IMR-90 (cell line): ENCODE measurements around the gene TEAD2. TPM values are rescaled to one million over a fixed set of nuclear protein-coding genes. Genes with fewer than 3 reads are reported as not detected.

Source experiments
- ATAC-seq: fragments of 200-7000 bp; cut with Tn5 transposase; 2 replicates; pipeline ENCODE4 v1.9.1; 2020; ENCODE audit warnings: low read depth, mild to moderate bottlenecking, moderate library complexity
- BruUV-seq: library from RNA; stranded (reverse); fragments of 400-500 nt; replicated peaks from 2 replicates; lab custom pipeline; 2021; lab: Mats Ljungman, UMichigan
- CTCF ChIA-PET: fragments of 300-600 bp; formaldehyde crosslinking; extraction: SDS; loops from one replicate; lab custom pipeline; 2021; ENCODE audit warnings: antibody characterized with exemption; lab: Yijun Ruan, JAX
- POLR2A ChIA-PET: fragments of 300-600 bp; sonication (Branson Sonifier 250); formaldehyde crosslinking; loops from one replicate; lab custom pipeline; 2022; ENCODE audit warnings: antibody characterized with exemption; ENCODE audit not compliant: unreplicated experiment; lab: Charles Lee
- DNase-seq: peaks from one replicate; pipeline ENCODE4 v3.0.0; 2013
- H2AFZ ChIP-seq: replicated peaks from 2 replicates; pipeline ENCODE3; 2013; ENCODE audit warnings: low read length, mild to moderate bottlenecking; ENCODE audit not compliant: poor library complexity
- H2AK5ac ChIP-seq: 2 replicates; pipeline ENCODE4 v1.6.1; 2013; ENCODE audit warnings: low read depth, low read length, inconsistent platforms
- H2AK9ac ChIP-seq: replicated peaks from 2 replicates; pipeline ENCODE3; 2013; ENCODE audit warnings: mild to moderate bottlenecking, low read depth, low read length, moderate library complexity; ENCODE audit not compliant: poor library complexity
- H2BK120ac ChIP-seq: 2 replicates; pipeline ENCODE4 v1.6.1; 2013; ENCODE audit warnings: low read depth, low read length, inconsistent platforms
- H2BK15ac ChIP-seq: 3 replicates; pipeline ENCODE4 v1.6.1; 2013; ENCODE audit warnings: low read depth, low read length, inconsistent platforms
- H2BK20ac ChIP-seq: 2 replicates; pipeline ENCODE4 v1.6.1; 2013; ENCODE audit warnings: low read depth, mild to moderate bottlenecking, inconsistent platforms, low read length, moderate library complexity
- H2BK5ac ChIP-seq: 2 replicates; pipeline ENCODE4 v1.6.1; 2013; ENCODE audit warnings: mild to moderate bottlenecking, low read depth, low read length, inconsistent platforms; ENCODE audit not compliant: poor library complexity, severe bottlenecking
- H3K14ac ChIP-seq: replicated peaks from 2 replicates; pipeline ENCODE4 v1.6.1; 2013; ENCODE audit warnings: low read depth, low read length, inconsistent platforms
- H3K18ac ChIP-seq: 2 replicates; pipeline ENCODE4 v1.6.1; 2013; ENCODE audit warnings: low read depth, low read length, control low read depth
- H3K23ac ChIP-seq: 2 replicates; pipeline ENCODE4 v1.6.1; 2013; ENCODE audit warnings: low read depth, low read length, inconsistent platforms
- H3K27ac ChIP-seq: 2 replicates; pipeline ENCODE4 v1.5.1; 2013; ENCODE audit warnings: mild to moderate bottlenecking, control low read depth, low read length; ENCODE audit not compliant: insufficient read depth
- H3K27me3 ChIP-seq: 2 replicates; pipeline ENCODE4 v1.6.1; 2013; ENCODE audit warnings: low read length; ENCODE audit not compliant: control insufficient read depth, insufficient read depth
- H3K36me3 ChIP-seq: 2 replicates; pipeline ENCODE4 v1.6.1; 2013; ENCODE audit warnings: low read length, mixed read lengths; ENCODE audit not compliant: control insufficient read depth, insufficient read depth
- H3K4ac ChIP-seq: 2 replicates; pipeline ENCODE4 v1.6.1; 2013; ENCODE audit warnings: low read depth, low read length, inconsistent platforms
- H3K4me1 ChIP-seq: 2 replicates; pipeline ENCODE4 v1.6.1; 2013; ENCODE audit warnings: low read length, mixed read lengths; ENCODE audit not compliant: control insufficient read depth, insufficient read depth
- H3K4me2 ChIP-seq: 2 replicates; pipeline ENCODE4 v1.6.1; 2013; ENCODE audit warnings: low read depth, mild to moderate bottlenecking, control low read depth, low read length, moderate library complexity
- H3K4me3 ChIP-seq: 2 replicates; pipeline ENCODE4 v1.5.1; 2013; ENCODE audit warnings: low read depth, mild to moderate bottlenecking, control low read depth, low read length, moderate library complexity; ENCODE audit not compliant: insufficient read depth
- H3K56ac ChIP-seq: 2 replicates; pipeline ENCODE4 v1.6.1; 2013; ENCODE audit warnings: low read length, inconsistent platforms; ENCODE audit not compliant: insufficient read depth; ENCODE audit errors: extremely low read depth
- H3K79me1 ChIP-seq, 2 experiments: 2 replicates each; pipeline ENCODE4 v1.6.1; 2013; ENCODE audit warnings: low read length in 2 of 2, inconsistent platforms in 1 of 2, low read depth in 1 of 2
- H3K9ac ChIP-seq: 2 replicates; pipeline ENCODE4 v1.6.1; 2013; ENCODE audit warnings: low read depth, low read length, control low read depth
- H3K9me1 ChIP-seq: 2 replicates; pipeline ENCODE4 v1.6.1; 2013; ENCODE audit warnings: low read length, inconsistent platforms; ENCODE audit not compliant: insufficient read depth
- H3K9me3 ChIP-seq: 2 replicates; pipeline ENCODE4 v1.6.1; 2013; ENCODE audit warnings: low read length; ENCODE audit not compliant: control insufficient read depth, insufficient read depth
- H4K20me1 ChIP-seq: 2 replicates; pipeline ENCODE4 v1.6.1; 2013; ENCODE audit warnings: low read length, inconsistent platforms; ENCODE audit not compliant: insufficient read depth
- H4K5ac ChIP-seq: 2 replicates; pipeline ENCODE4 v1.6.1; 2013; ENCODE audit warnings: mild to moderate bottlenecking, low read depth, low read length, control low read depth
- H4K8ac ChIP-seq, 2 experiments: 2 replicates each; pipeline ENCODE4 v1.6.1; 2013; ENCODE audit warnings: low read depth in 2 of 2, low read length in 2 of 2, control low read depth in 1 of 2, inconsistent platforms in 1 of 2
- H4K91ac ChIP-seq: 2 replicates; pipeline ENCODE4 v1.6.1; 2013; ENCODE audit warnings: low read depth, low read length, inconsistent platforms; ENCODE audit not compliant: insufficient read depth
- BHLHE40 ChIP-seq: fragments of 150-350 bp; IDR thresholded peaks from 2 replicates; pipeline ENCODE4 v1.6.1; 2016; ENCODE audit warnings: mild to moderate bottlenecking, low read depth, low read length
- CEBPB ChIP-seq: IDR thresholded peaks from 2 replicates; pipeline ENCODE4 v1.6.1; 2012; ENCODE audit warnings: low read depth, low read length, improper control_type of control experiment
- CHD1 ChIP-seq: IDR thresholded peaks from 2 replicates; pipeline ENCODE4 v1.6.1; 2012; ENCODE audit warnings: low read depth, low read length, improper control_type of control experiment
- ELK1 ChIP-seq: fragments of 150-350 bp; IDR thresholded peaks from 2 replicates; pipeline ENCODE4 v1.6.1; 2016; ENCODE audit warnings: low read depth, mild to moderate bottlenecking, low read length, moderate library complexity, borderline replicate concordance
- FOS ChIP-seq: fragments of 150-350 bp; IDR thresholded peaks from 2 replicates; pipeline ENCODE4 v1.6.1; 2016; ENCODE audit warnings: low read depth, low read length
- MAFK ChIP-seq: IDR thresholded peaks from 2 replicates; pipeline ENCODE4 v1.6.1; 2012; ENCODE audit warnings: low read depth, low read length, improper control_type of control experiment
- MAZ ChIP-seq: IDR thresholded peaks from 2 replicates; pipeline ENCODE4 v1.6.1; 2012; ENCODE audit warnings: low read depth, mild to moderate bottlenecking, low read length, improper control_type of control experiment, moderate library complexity, borderline replicate concordance
- MXI1 ChIP-seq: IDR thresholded peaks from 2 replicates; pipeline ENCODE4 v1.6.1; 2012; ENCODE audit warnings: low read depth, mild to moderate bottlenecking, low read length, moderate library complexity, borderline replicate concordance
- NFE2L2 ChIP-seq: fragments of 150-350 bp; IDR thresholded peaks from 2 replicates; pipeline ENCODE4 v1.6.1; 2016; ENCODE audit warnings: low read depth, mild to moderate bottlenecking, low read length
- POLR2A ChIP-seq: IDR thresholded peaks from 2 replicates; pipeline ENCODE4 v1.6.1; 2012; ENCODE audit warnings: mild to moderate bottlenecking, low read depth, low read length
- RAD21 ChIP-seq: IDR thresholded peaks from 2 replicates; pipeline ENCODE4 v1.6.1; 2012; ENCODE audit warnings: low read length, improper control_type of control experiment
- RCOR1 ChIP-seq: IDR thresholded peaks from 2 replicates; pipeline ENCODE4 v1.6.1; 2012; ENCODE audit warnings: mild to moderate bottlenecking, low read length, improper control_type of control experiment; ENCODE audit not compliant: insufficient replicate concordance
- RFX5 ChIP-seq: IDR thresholded peaks from 2 replicates; pipeline ENCODE4 v1.8.0; 2012; ENCODE audit warnings: low read depth, mild to moderate bottlenecking, low read length, moderate library complexity
- SMC3 ChIP-seq: fragments of 150-350 bp; IDR thresholded peaks from 2 replicates; pipeline ENCODE4 v1.6.1; 2016; ENCODE audit warnings: low read depth, mild to moderate bottlenecking, antibody characterized with exemption, low read length, moderate library complexity
- USF2 ChIP-seq: fragments of 150-350 bp; IDR thresholded peaks from 2 replicates; pipeline ENCODE4 v1.6.1; 2017; ENCODE audit warnings: mild to moderate bottlenecking, antibody characterized with exemption, low read length, low read depth
- WGBS, 2 experiments: methylation state at CpG; one replicate each; pipeline versions ENCODE4 v1.1.5 to v1.1.7; 2013; ENCODE audit warnings: missing lambda C conversion rate in 2 of 2; ENCODE audit not compliant: insufficient read length in 1 of 2; ENCODE audit errors: extremely low coverage in 2 of 2; 5-methylcytosine and 5-hydroxymethylcytosine counted together
- dilution Hi-C: fragments of 300-500 bp; cut with HindIII; formaldehyde crosslinking; loops from one replicate; pipeline ENCODE4 v1.14.3; 2018; ENCODE audit warnings: low sequenced_read_pairs; ENCODE audit not compliant: unreplicated experiment
- in situ Hi-C: fragments of 300-500 bp; cut with MboI; formaldehyde crosslinking; loops from 3 replicates; pipeline ENCODE4 v1.14.3; 2019; ENCODE audit warnings: low sequenced_read_pairs, inconsistent platforms, mixed read lengths
- intact Hi-C: fragments of 100-400 bp; cut with micrococcal nuclease; formaldehyde crosslinking; loops from 2 replicates; pipeline ENCODE4 v1.10.0; 2022
- polyA plus RNA-seq, 3 experiments: library from polyadenylated mRNA; depleted of rRNA; stranded (reverse); fragments of >200 nt; gene quantifications; 2 replicates each; pipeline ENCODE4 v1.2.3, GENCODE V29; 2012; ENCODE audit warnings: low replicate concordance in 1 of 3
- total RNA-seq: library from RNA; depleted of rRNA; stranded (reverse); fragments of >200 nt; gene quantifications from 2 replicates; pipeline ENCODE4 v1.2.3, GENCODE V29; 2012
- TF ChIP-seq, protein P1 (sequence below): conservative IDR thresholded peaks from 2 replicates; pipeline ENCODE4 v1.5.1; 2012; ENCODE audit warnings: mild to moderate bottlenecking, low read depth, low read length, improper control_type of control experiment

The TEAD2 gene
- total and polyA plus RNA-seq, 2 of the 4 experiments (the other 2 are of a cell fraction) = 30.8 to 33.6 TPM

DNA sequence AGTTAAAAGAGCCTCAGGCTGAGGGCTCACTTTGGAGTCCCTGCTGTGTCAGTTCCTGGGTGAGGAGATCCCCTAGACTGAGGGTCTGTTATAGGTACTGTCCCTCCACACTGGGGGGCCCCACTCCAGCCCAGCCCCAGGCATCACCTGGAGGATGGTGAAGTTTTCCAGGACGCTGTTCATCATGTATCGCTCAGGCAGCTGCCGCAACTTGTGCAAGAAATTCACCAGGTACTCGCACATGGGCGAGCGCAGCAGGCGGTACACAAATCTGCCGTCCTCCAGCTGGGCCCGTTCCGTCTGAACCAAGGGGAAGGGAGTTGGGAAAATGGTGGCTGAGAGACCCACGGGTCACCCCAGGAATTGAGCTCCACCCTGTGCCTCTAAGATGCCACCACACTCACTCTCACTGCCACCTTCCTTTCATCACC is 19.9 kb downstream of the TEAD2 start:
- no peaks in the 10 kb centered on the region for H3K4me1 ChIP-seq
- TF ChIP-seq FOS = no peak
- no peak for TF ChIP-seq RCOR1
- no peak for TF ChIP-seq RAD21
- no peak for TF ChIP-seq MAFK
- TF ChIP-seq ELK1 = no peak
- no peak for TF ChIP-seq CHD1
- no peak for TF ChIP-seq CEBPB
- TF ChIP-seq RFX5 = no peak
- no peak for TF ChIP-seq BHLHE40
- TF ChIP-seq POLR2A = no peak
- no peak for TF ChIP-seq NFE2L2
- no peak for TF ChIP-seq USF2
- no peak for TF ChIP-seq MAZ
- TF ChIP-seq, protein P1, sequence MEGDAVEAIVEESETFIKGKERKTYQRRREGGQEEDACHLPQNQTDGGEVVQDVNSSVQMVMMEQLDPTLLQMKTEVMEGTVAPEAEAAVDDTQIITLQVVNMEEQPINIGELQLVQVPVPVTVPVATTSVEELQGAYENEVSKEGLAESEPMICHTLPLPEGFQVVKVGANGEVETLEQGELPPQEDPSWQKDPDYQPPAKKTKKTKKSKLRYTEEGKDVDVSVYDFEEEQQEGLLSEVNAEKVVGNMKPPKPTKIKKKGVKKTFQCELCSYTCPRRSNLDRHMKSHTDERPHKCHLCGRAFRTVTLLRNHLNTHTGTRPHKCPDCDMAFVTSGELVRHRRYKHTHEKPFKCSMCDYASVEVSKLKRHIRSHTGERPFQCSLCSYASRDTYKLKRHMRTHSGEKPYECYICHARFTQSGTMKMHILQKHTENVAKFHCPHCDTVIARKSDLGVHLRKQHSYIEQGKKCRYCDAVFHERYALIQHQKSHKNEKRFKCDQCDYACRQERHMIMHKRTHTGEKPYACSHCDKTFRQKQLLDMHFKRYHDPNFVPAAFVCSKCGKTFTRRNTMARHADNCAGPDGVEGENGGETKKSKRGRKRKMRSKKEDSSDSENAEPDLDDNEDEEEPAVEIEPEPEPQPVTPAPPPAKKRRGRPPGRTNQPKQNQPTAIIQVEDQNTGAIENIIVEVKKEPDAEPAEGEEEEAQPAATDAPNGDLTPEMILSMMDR = no peak
- no peak for TF ChIP-seq SMC3
- no peak for TF ChIP-seq MXI1
- no peak overlapping the region for H4K8ac ChIP-seq
- H2AFZ ChIP-seq = no peak overlapping the region
- H4K91ac ChIP-seq = no peak overlapping the region
- no peak overlapping the region for H3K4me3 ChIP-seq
- H4K5ac ChIP-seq = no peak overlapping the region
- H2BK5ac ChIP-seq = no peak overlapping the region
- ChIA-PET POLR2A (no interaction called here), CTCF (no interaction called here)
- H3K4me2 ChIP-seq = no peak overlapping the region
- ATAC-seq (no peak), DNase-seq (no peak)
- no peak overlapping the region for H2BK120ac ChIP-seq
- H3K14ac ChIP-seq = no peak overlapping the region
- no peak overlapping the region; the same call in 1 of the 2 replicates for H3K56ac ChIP-seq
- WGBS, 2 experiments = 95% methylated on average over 8 of the region's 11 CpGs; no CpG with 5 or more reads in 1 of the 2 experiments
- no peak overlapping the region for H3K9ac ChIP-seq
- no peak overlapping the region for H3K4ac ChIP-seq
- 0 out of 2 replicates have a peak, but pooled peaks cover 8% of the 10 kb centered on the region for H3K9me1 ChIP-seq
- no peak overlapping the region for H2BK15ac ChIP-seq
- H3K27me3 ChIP-seq = no peaks in the 10 kb centered on the region
- peaks cover 0 to 12% of the 10 kb centered on the region in 2 experiments; a peak in 2 of 4 replicates for H3K79me1 ChIP-seq
- H3K18ac ChIP-seq = no peak overlapping the region
- H3K36me3 ChIP-seq = peaks cover 62% of the 10 kb centered on the region
- H3K27ac ChIP-seq = no peak overlapping the region
- H2AK9ac ChIP-seq = no peak overlapping the region
- in situ Hi-C loops = no loop called here
- BruUV-seq = no TSS peak
- no peak overlapping the region for H2AK5ac ChIP-seq
- dilution Hi-C loops = no loop called here
- H2BK20ac ChIP-seq = no peak overlapping the region
- H3K23ac ChIP-seq = no peak overlapping the region
- intact Hi-C loops = no loop called here
- H3K9me3 ChIP-seq = no peaks in the 10 kb centered on the region
- peaks cover 1% of the 10 kb centered on the region for H4K20me1 ChIP-seq
